VCaP (cell line): ENCODE data around the gene ADGRG3.

Experiments
- H3K27ac ChIP-seq: fragments of 450-650 bp; 2 replicates; pipeline ENCODE4 v1.5.1; 2017
- CTCF ChIP-seq: fragments of 450-650 bp; conservative IDR thresholded peaks from 2 replicates; pipeline ENCODE4 v1.5.1; 2017; ENCODE audit warnings: mild to moderate bottlenecking, moderate library complexity

Gene ADGRG3

DNA sequence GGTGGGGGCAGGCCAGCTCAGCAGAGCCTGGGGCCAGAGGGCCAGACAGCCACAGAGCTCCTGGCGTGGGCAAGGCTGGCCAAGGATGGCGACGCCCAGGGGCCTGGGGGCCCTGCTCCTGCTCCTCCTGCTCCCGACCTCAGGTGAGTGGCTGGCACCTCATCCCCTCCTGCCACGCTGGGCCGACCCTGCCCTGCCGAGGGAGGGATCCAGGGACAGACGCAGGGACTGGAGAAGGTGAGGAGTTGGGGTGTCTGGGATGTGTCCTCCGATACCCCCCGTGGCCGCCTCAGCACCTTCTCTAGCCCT, at the start of gene ADGRG3:
ADGRG3 (plus strand) TSS at position 44 of the 309 bp plus-strand sequence; CDS start at position 86, 42 bp downstream.
- H3K27ac ChIP-seq = no peak within 1 kb of the TSS
- no peak for TF ChIP-seq CTCF

DNA sequence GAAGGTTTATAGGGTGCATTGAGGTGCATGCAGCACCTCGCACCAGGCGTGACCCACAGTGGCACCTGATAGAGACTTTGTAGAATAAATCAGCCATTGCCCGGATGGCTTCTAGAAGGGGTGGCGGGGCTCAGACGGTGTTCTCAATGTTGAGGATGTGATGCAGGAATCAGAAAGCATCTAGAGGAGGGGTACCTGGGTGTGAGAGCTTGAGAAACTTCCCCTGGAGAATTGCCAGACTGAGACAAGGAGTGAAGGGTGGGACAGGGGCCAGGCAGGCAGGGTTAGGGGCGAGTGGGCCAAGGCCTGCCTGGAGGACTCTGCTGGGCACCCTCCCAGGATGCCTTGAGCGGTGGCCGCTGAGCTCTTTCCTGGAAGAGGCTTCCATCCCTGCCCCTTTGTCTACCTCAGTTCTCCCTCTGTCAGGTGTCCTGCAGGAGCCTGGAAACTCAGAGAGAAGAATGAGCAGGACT, 48.9 kb upstream of the ADGRG3 start:
- no peak for TF ChIP-seq CTCF

DNA sequence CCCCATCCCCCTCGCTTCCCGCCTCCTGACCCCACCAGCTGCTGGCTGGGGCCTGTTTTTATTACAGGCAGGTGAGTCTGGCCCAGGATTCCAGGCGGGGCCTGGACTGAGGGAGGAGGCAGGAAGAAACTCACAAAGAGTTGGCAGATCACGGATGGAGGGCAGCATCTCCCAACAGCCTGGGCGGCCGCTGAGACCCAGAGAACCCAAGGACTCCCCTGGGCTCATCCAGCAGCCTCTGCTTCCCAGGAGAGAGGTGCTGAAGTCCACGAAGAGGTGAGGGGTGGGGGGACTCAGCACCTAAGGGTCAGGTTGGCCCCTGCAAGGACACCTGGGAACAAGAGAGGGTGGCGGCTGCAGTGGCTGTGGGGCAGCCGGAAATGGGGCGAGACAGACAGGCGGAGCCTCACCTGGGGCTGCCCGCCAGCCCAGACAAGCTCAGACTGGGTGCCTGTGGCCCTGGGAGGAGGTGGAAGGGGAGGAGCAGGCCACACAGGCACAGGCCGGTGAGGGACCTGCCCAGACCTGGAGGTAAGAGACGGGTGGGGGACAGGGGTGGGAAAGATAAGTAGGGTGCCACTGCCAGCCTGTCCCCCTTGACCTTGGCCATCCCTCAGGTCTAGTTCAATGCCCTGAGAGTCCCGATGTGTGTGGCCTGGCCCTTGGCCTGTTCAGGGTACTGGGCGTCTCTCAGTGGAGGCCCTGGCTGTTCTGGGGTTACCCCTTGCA, 48.3 kb upstream of the ADGRG3 start:
- H3K27ac ChIP-seq = peak overlapping the region; percentile 87
- TF ChIP-seq CTCF = no peak

More for the DNA sequence above, 48.9 kb upstream of the ADGRG3 start:
- peak overlapping the region; percentile 87 for H3K27ac ChIP-seq

- no peak for TF ChIP-seq CTCF
- H3K27ac ChIP-seq = peak overlapping the region; percentile 87
Measured at GRCh38 chr16:57620335-57621231, 47.5 kb upstream of the ADGRG3 start.

DNA sequence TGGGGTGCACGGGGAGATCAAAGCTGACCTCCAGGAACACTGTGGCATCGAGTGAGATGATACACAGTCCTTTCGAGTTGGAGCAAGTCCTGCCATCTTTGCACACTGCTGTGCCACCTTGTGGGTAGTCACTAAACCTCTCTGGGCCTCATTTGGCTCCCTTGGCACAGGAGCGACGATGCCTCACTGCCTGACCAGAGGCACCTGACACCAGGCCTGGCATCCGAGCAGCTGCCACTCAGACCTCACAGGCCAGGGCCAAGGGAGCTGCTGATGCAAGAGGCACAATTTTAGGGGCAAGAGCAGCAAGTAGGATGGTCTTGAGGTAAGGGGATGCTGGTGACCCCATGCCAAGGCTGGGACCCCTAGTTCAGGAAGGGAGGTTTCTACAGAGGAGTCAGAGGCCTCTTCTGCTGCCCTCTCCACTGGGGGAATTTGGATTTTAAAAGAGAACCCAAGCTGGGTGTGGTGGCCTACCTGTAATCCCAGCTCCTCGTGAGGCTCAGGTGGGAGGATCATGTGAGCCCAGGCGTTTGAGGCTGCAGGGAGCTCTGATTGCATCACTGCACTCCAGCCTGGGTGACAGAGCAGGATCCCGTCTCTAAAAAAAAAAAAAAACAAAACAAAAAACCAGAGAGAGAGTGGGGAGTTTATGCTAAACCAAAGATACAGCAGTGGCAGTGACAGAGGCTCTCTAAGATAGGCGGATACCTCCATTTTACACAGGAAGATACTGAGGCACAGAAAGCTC, 46.4 kb upstream of the ADGRG3 start:
- peak overlapping the region; percentile 87; the same call in 1 of the 2 replicates for H3K27ac ChIP-seq
- TF ChIP-seq CTCF = no peak

GRCh38 chr16:57622361-57623250, 45.5 kb upstream of the ADGRG3 start:
- H3K27ac ChIP-seq = no peak overlapping the region; the same call in 1 of the 2 replicates
- no peak for TF ChIP-seq CTCF
